Kidney (tissue), 14 donors: ENCODE data around the gene RPTOR. TPM values are rescaled to one million over a fixed set of nuclear protein-coding genes. Genes with fewer than 3 reads are reported as not detected.

ENCODE experiments used
- DNase-seq, 5 donors: peaks; one replicate each; pipeline ENCODE4 v3.0.0-alpha.2; 2013 to 2020
- FAIRE-seq: peaks from 2 replicates; lab custom pipeline; 2012; peaks lifted over from hg19 to GRCh38; lab: Jason Lieb, UNC
- H3K27ac ChIP-seq, 2 donors: one replicate each; pipeline ENCODE4 v1.7.0; 2013; ENCODE audit warnings: low read depth in 2 of 2, low read length in 2 of 2, inconsistent platforms in 1 of 2
- H3K27me3 ChIP-seq: one replicate; pipeline ENCODE4 v1.7.1; 2013; ENCODE audit warnings: low read length, inconsistent platforms; ENCODE audit not compliant: control insufficient read depth, insufficient read depth
- H3K36me3 ChIP-seq, 3 donors: one replicate each; pipeline versions ENCODE4 v1.7.0 to v1.7.1; 2013; ENCODE audit warnings: low read length in 3 of 3, control low read depth in 1 of 3, inconsistent platforms in 1 of 3; ENCODE audit not compliant: insufficient read depth in 3 of 3, control insufficient read depth in 2 of 3
- H3K4me1 ChIP-seq, 3 donors: one replicate each; pipeline versions ENCODE4 v1.7.0 to v1.7.1; 2013; ENCODE audit warnings: low read length in 3 of 3, inconsistent platforms in 1 of 3, low read depth in 1 of 3; ENCODE audit not compliant: control insufficient read depth in 2 of 3, insufficient read depth in 2 of 3
- H3K4me3 ChIP-seq, 3 donors: one replicate each; pipeline versions ENCODE4 v1.7.0 to v1.8.1; 2013; ENCODE audit warnings: low read length in 3 of 3, control low read depth in 1 of 3, inconsistent platforms in 1 of 3
- H3K9ac ChIP-seq, 3 donors: one replicate each; pipeline versions ENCODE4 v1.7.0 to v1.7.1; 2013; ENCODE audit warnings: low read length in 3 of 3, control low read depth in 1 of 3, inconsistent platforms in 1 of 3
- H3K9me3 ChIP-seq, 3 donors: one replicate each; pipeline versions ENCODE4 v1.7.0 to v1.7.1; 2013; ENCODE audit warnings: low read length in 3 of 3, control low read depth in 1 of 3, inconsistent platforms in 1 of 3; ENCODE audit not compliant: control insufficient read depth in 2 of 3, insufficient read depth in 1 of 3
- intact Hi-C: fragments of 100-400 bp; cut with DNase I; formaldehyde crosslinking; loops from one replicate; pipeline ENCODE4 v1.11.1; 2022
- polyA plus RNA-seq: library from polyadenylated mRNA; stranded (reverse); fragments of 350-450 nt; fragmentation: Illumina TruSeq; extraction: RNeasy Lipid Tissue Mini Kit (QIAGEN cat#74804); gene quantifications from one replicate; pipeline ENCODE4 v1.2.3, GENCODE V29; 2014; ENCODE audit warnings: low read depth, low replicate concordance; ENCODE audit not compliant: insufficient read depth
- total RNA-seq: library from RNA; stranded (reverse); fragmentation: NEBNext Ultra II Directional; extraction: Animal tissue kit (Norgen Biotek cat#: 25700); gene quantifications from one replicate; pipeline ENCODE4 v1.2.1, GENCODE V29; 2021
- TF ChIP-seq, protein P1 (sequence below): IDR thresholded peaks from 3 replicates; pipeline ENCODE4 v1.5.1; 2012; ENCODE audit warnings: mild to moderate bottlenecking, moderate library complexity, borderline replicate concordance; ENCODE audit not compliant: insufficient read depth; ENCODE audit errors: extremely low read depth
- donor health status: control.
- donor health status: control.
- donor health status: control.
- donor health status: control.
- donor health status: control.
- donor health status: DM: yes; HTN: yes; CAD: no.
- donor health status: Normal renal cell carcinoma (clear cell type).

RPTOR gene
- total and polyA plus RNA-seq, 2 donors from 2014 or later, result 5.5 to 37.6 TPM

DNA sequence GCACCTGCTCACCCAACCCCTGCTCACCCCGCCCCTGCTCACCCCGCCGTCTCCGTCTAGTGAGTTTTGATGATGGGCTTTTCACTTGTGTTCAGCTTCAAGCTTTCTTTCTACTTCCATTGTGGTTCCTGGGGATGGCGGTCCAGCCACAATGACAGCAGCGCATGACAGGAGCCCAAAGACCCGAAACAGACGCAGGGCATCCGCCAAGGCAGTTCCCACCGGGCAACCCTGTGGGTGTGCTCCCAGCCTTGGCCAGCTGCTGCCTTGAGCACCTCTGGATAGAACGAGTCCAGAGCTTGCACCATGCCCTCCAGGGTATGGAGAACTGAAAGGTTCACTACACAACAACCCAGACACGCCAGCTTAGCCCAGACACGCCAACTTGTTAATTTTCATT, 354.1 kb downstream of the RPTOR start:
- Histone ChIP-seq H3K4me1 (peaks cover 0 to 10% (median 9%) of the 10 kb centered on the region in 3 donors), H3K36me3 (peaks cover 0 to 5% (median 4%) of the 10 kb centered on the region in 3 donors), H3K4me3 (peak overlapping the region in 1 of 3 donors; percentile 13), H3K9ac (no peak overlapping the region), H3K9me3 (no peaks in the 10 kb centered on the region), H3K27me3 (no peaks in the 10 kb centered on the region), H3K27ac (no peak overlapping the region)
- intact Hi-C loops, result no loop called here
- FAIRE-seq (no peak), DNase-seq (peak in 4 of 5 donors; percentile 66 to 74 (median 70))
- TF ChIP-seq, protein P1, sequence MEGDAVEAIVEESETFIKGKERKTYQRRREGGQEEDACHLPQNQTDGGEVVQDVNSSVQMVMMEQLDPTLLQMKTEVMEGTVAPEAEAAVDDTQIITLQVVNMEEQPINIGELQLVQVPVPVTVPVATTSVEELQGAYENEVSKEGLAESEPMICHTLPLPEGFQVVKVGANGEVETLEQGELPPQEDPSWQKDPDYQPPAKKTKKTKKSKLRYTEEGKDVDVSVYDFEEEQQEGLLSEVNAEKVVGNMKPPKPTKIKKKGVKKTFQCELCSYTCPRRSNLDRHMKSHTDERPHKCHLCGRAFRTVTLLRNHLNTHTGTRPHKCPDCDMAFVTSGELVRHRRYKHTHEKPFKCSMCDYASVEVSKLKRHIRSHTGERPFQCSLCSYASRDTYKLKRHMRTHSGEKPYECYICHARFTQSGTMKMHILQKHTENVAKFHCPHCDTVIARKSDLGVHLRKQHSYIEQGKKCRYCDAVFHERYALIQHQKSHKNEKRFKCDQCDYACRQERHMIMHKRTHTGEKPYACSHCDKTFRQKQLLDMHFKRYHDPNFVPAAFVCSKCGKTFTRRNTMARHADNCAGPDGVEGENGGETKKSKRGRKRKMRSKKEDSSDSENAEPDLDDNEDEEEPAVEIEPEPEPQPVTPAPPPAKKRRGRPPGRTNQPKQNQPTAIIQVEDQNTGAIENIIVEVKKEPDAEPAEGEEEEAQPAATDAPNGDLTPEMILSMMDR, result no peak

DNA sequence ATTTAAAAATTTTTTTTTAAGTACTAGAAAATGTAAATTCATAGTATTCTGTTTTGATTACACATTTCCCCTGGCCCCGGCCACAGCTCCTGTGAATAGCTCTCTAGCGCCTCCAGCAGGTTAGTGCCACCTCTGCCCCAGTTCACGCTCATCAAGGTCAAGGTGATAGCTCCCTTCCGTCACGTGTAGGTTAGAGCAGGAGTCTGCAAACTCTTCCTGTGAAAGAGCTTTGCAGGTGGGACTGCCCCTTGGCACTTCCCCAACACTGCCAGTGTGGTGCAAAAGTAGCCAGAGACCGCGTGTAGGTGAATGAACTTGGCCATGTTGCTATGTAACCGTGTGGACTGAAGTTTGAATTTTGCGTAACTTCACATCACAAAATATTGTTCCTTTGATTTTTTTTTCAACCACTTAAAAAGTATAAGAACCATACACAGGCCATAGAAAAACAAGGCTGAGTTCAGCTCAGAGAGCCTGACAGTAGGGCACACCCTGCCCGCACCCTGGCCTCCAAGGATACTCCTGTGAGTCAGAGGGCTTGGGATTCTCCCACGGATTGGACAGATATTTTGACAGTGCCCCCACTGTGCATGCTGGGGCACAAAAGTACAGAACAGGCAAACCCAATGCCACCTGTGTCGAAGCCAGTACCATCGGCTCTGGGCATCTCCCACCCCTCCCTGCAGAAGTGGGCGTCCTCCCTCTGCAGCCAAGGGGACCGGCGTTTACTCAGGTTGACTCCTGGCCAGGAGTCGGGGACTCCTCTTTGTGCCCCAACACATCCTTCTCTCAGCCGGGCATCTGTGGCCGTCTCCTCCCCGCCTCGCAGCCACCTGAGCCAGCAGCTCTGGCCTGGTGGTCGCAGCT, 355.0 kb downstream of the RPTOR start:
- DNase-seq, result peak in 1 of 5 donors; percentile 64

GRCh38 chr17:80901319-80901718, 356.7 kb downstream of the RPTOR start:
- peaks cover 0 to 2% (median 0%) of the 10 kb centered on the region in 3 donors for H3K36me3 ChIP-seq
- no peak overlapping the region for H3K9ac ChIP-seq

More for the DNA sequence above, 355.0 kb downstream of the RPTOR start:
- peaks cover 0 to 5% (median 4%) of the 10 kb centered on the region in 3 donors for H3K36me3 ChIP-seq
- H3K4me1 ChIP-seq, result peaks cover 0 to 10% (median 9%) of the 10 kb centered on the region in 3 donors
- no peak for FAIRE-seq
- H3K27ac ChIP-seq, result no peak overlapping the region
- TF ChIP-seq, protein P1, result peak; percentile 18
- H3K9ac ChIP-seq, result no peak overlapping the region
- intact Hi-C loops, result no loop called here
- H3K9me3 ChIP-seq, result no peaks in the 10 kb centered on the region
- H3K4me3 ChIP-seq, result no peak overlapping the region
- H3K27me3 ChIP-seq, result no peaks in the 10 kb centered on the region

More at GRCh38 chr17:80901319-80901718, 356.7 kb downstream of the RPTOR start:
- TF ChIP-seq, protein P1, result no peak
- Histone ChIP-seq H3K9me3 (no peaks in the 10 kb centered on the region), H3K4me3 (no peak overlapping the region), H3K4me1 (peaks cover 0 to 10% (median 9%) of the 10 kb centered on the region in 3 donors), H3K27ac (no peak overlapping the region), H3K27me3 (no peaks in the 10 kb centered on the region)
- intact Hi-C loops, result no loop called here
- no peak for FAIRE-seq
- no peak for DNase-seq
